Spleen (tissue), 11 donors: ENCODE measurements around the gene NXNL2. TPM values are rescaled to one million over a fixed set of nuclear protein-coding genes. Genes with fewer than 3 reads are reported as not detected.

Source experiments
- DNase-seq: peaks from one replicate; pipeline ENCODE4 v3.0.0-alpha.2; 2020
- H3K27ac ChIP-seq, 8 donors: fragments of 200-600 bp; sonication (generic) in 7 of 8; 1 replicate in 4 of 8; 2 replicates in 4 of 8; pipeline versions ENCODE4 v1.5.0 to v1.8.0; 2016 to 2021; ENCODE audit warnings: inconsistent platforms in 4 of 8, mild to moderate bottlenecking in 4 of 8, moderate library complexity in 1 of 8
- H3K27me3 ChIP-seq, 7 donors: fragments of 200-600 bp; sonication (generic) in 6 of 7; replicated peaks in 1 of 7; 1 replicate in 4 of 7; 2 replicates in 3 of 7; pipeline versions ENCODE4 v1.5.0 to v1.8.0; 2016 to 2021; ENCODE audit warnings: inconsistent platforms in 3 of 7, mild to moderate bottlenecking in 1 of 7
- H3K36me3 ChIP-seq, 6 donors: fragments of 200-600 bp; sonication (generic) in 5 of 6; 1 replicate in 4 of 6; 2 replicates in 2 of 6; pipeline versions ENCODE4 v1.5.0 to v1.8.0; 2016 to 2021; ENCODE audit warnings: inconsistent platforms in 2 of 6
- H3K4me1 ChIP-seq, 6 donors: fragments of 200-600 bp; sonication (generic) in 5 of 6; 1 replicate in 3 of 6; 2 replicates in 3 of 6; pipeline versions ENCODE4 v1.5.0 to v1.8.0; 2016 to 2021; ENCODE audit warnings: inconsistent platforms in 3 of 6
- H3K4me3 ChIP-seq, 8 donors: fragments of 200-600 bp; sonication (generic) in 7 of 8; 1 replicate in 4 of 8; 2 replicates in 4 of 8; pipeline versions ENCODE4 v1.5.0 to v1.8.0; 2016 to 2021; ENCODE audit warnings: inconsistent platforms in 4 of 8, mild to moderate bottlenecking in 4 of 8, moderate library complexity in 2 of 8
- H3K9me3 ChIP-seq, 8 donors: fragments of 200-600 bp; sonication (generic) in 7 of 8; 1 replicate in 4 of 8; 2 replicates in 4 of 8; pipeline versions ENCODE4 v1.5.0 to v1.8.0; 2016 to 2021; ENCODE audit warnings: inconsistent platforms in 4 of 8
- POLR2A ChIP-seq, 3 donors: fragments of 450-650 bp; IDR thresholded peaks; one replicate each; pipeline ENCODE4 v1.5.1; 2017; ENCODE audit warnings: antibody characterized with exemption in 3 of 3, mild to moderate bottlenecking in 1 of 3
- POLR2AphosphoS5 ChIP-seq, 3 donors: sonication (generic); formaldehyde crosslinking; IDR thresholded peaks; one replicate each; pipeline ENCODE4 v1.5.1; 2017; ENCODE audit warnings: antibody characterized with exemption in 3 of 3
- WGBS, 5 donors: extraction: QIAGEN DNeasy Blood & Tissue Kit in 3 of 5; methylation state at CpG; one replicate each; pipeline versions ENCODE4 v1.1.5 to v1.1.7; 2013 to 2018; 5-methylcytosine and 5-hydroxymethylcytosine counted together
- intact Hi-C: fragments of 100-400 bp; cut with DNase I; formaldehyde crosslinking; loops from one replicate; pipeline ENCODE4 v1.15.0; 2023; ENCODE audit warnings: low total_unique reads
- polyA plus RNA-seq, 3 donors: library from polyadenylated mRNA; stranded (reverse); fragments of 200-250 nt; gene quantifications; one replicate each; pipeline ENCODE4 v1.2.1, GENCODE V29; 2013
- total RNA-seq, 7 donors: library from RNA; depleted of rRNA in 3 of 7; stranded (reverse); fragments of >200 nt in 3 of 7; fragmentation: NEBNext Ultra II Directional in 4 of 7; extraction: Animal tissue kit (Norgen Biotek cat#: 25700) in 4 of 7; gene quantifications; one replicate each; pipeline versions ENCODE4 v1.1.0 to v1.2.1, GENCODE V29; 2016 to 2021
- TF ChIP-seq, protein P1 (sequence below), 11 experiments: fragments of 200-600 bp in 7 of 11; fragments of 450-650 bp in 4 of 11; sonication (generic) in 4 of 11; IDR thresholded peaks in 8 of 11; conservative IDR thresholded peaks in 3 of 11; 1 replicate in 7 of 11; 2 replicates in 4 of 11; pipeline versions ENCODE4 v1.4.0 to v1.8.0; 2016 to 2021; ENCODE audit warnings: antibody characterized with exemption in 11 of 11, inconsistent platforms in 4 of 11, mild to moderate bottlenecking in 1 of 11
- donor health status: healthy with polysubstance abuse.
- donor health status: DM: no; HTN: no; CAD: no; lungs with moderate emphysema.
- donor health status: DM: no; HTN: no; CAD: no.
- donor health status: Bipolar disorder and iron deficiency.
- donor health status: healthy.
- donor health status: DM: no; HTN: no; CAD: no.
- donor health status: DM: yes; HTN: yes; CAD: no.

The NXNL2 gene
- total and polyA plus RNA-seq, 10 donors, result 0.22 to 0.94 (median 0.29) TPM; not detected in 5

DNA sequence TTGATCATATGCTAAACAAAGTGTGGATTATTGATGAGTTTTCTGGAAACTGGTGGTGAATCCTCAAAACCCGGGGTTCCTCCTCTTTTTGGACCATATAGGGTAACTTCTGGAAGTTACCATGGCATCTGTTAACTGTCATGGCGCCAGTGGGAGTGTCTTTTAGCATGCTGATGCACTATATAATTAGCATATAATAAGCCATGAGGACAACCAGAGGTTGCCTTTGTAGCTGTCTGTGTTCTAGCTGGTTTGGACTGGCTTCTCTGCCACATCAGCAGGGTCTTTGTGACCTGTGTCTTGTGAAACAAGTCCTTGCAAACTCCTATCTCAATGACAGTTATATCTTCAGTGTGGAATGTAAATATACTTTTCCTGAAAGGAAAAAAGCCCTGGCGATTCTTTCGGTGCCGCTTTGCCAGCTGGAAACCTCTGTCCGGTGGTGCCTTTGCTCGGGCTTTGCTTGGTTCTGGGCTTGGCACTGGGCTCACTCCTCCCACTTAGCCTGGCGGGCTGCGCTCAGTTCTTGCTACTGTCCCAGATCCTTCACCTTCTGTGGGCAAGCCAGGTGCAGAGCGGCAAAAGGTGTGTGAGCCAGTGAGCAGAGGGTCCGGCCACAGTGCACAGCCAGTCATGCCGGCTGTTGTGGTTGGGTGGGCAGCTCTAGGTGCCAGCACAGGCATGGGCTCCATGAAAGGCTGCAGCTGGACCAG is 20.4 kb downstream of the NXNL2 start:
- intact Hi-C loops, result no loop called here
- WGBS, 5 donors, result 84 to 93% (median 92%) methylated on average over 10 to 12 of the region's 12 CpGs
- Histone ChIP-seq H3K27ac (no peak overlapping the region), H3K27me3 (peaks cover 0 to 13% (median 0%) of the 10 kb centered on the region in 7 donors), H3K4me3 (no peak overlapping the region), H3K4me1 (no peaks in the 10 kb centered on the region), H3K36me3 (no peaks in the 10 kb centered on the region), H3K9me3 (no peaks in the 10 kb centered on the region)
- TF ChIP-seq, protein P1, sequence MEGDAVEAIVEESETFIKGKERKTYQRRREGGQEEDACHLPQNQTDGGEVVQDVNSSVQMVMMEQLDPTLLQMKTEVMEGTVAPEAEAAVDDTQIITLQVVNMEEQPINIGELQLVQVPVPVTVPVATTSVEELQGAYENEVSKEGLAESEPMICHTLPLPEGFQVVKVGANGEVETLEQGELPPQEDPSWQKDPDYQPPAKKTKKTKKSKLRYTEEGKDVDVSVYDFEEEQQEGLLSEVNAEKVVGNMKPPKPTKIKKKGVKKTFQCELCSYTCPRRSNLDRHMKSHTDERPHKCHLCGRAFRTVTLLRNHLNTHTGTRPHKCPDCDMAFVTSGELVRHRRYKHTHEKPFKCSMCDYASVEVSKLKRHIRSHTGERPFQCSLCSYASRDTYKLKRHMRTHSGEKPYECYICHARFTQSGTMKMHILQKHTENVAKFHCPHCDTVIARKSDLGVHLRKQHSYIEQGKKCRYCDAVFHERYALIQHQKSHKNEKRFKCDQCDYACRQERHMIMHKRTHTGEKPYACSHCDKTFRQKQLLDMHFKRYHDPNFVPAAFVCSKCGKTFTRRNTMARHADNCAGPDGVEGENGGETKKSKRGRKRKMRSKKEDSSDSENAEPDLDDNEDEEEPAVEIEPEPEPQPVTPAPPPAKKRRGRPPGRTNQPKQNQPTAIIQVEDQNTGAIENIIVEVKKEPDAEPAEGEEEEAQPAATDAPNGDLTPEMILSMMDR (IDR thresholded peaks at IDR 0.05 in 8 of 11, conservative IDR thresholded peaks at IDR 0.05 in 3 of 11), result no peak
- TF ChIP-seq POLR2AphosphoS5 (IDR thresholded peaks at IDR 0.05), result no peak
- TF ChIP-seq POLR2A (IDR thresholded peaks at IDR 0.05), result no peak
- DNase-seq, result no peak

DNA sequence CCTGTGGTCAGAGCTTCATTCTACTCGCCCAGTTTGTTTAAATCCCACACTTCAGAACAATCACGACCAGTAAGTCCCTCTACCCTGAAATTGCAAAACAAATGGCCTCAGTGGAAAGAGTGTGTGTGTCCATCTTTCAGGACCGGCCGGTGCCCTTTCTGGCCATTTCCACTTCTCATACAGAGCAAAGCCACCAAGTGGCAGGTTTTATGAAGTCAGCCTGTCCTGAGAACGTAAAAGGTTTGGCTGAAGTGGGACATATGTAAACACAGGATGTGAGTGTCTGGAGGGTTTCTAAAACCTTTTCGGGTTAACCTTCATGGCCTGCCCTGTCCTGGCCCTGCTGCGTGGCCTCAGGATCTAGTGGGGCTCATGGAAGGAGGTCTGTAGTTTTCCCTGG is 24.7 kb downstream of the NXNL2 start:
- no peak for DNase-seq

DNA sequence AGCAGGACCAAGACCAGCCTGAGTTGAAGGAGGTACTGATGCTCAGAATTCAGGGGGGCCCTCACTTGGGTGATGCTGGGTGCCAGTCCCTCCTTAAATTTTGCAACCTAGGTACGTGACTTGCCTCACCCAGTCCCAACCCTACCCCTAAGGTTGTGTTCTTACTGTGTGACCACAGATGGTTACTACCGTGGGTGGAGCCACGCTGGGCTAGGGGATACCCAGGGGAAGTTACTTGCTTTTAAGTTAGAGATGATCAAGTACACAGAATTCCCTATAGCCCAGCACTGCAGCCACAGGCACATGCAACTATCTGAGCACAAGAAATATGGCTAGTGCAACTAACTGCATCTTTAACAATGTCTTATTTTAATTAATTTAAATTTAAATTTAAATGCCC is 32.9 kb downstream of the NXNL2 start:
- DNase-seq, result no peak
- TF ChIP-seq, protein P1 (IDR thresholded peaks at IDR 0.05 in 8 of 11, conservative IDR thresholded peaks at IDR 0.05 in 3 of 11), result no peak
- TF ChIP-seq POLR2A (IDR thresholded peaks at IDR 0.05) (no peak), POLR2AphosphoS5 (IDR thresholded peaks at IDR 0.05) (no peak)
- H3K4me1 ChIP-seq, result no peaks in the 10 kb centered on the region
- no peak overlapping the region for H3K27ac ChIP-seq
- H3K27me3 ChIP-seq, result peaks cover 0 to 12% (median 0%) of the 10 kb centered on the region in 7 donors
- WGBS, 5 donors, result 63 to 71% (median 65%) methylated on average over 3 of the region's 3 CpGs
- H3K4me3 ChIP-seq, result no peak overlapping the region
- H3K36me3 ChIP-seq, result no peaks in the 10 kb centered on the region
- no peaks in the 10 kb centered on the region for H3K9me3 ChIP-seq
- intact Hi-C loops, result no loop called here

More for the DNA sequence above, 24.7 kb downstream of the NXNL2 start:
- H3K4me1 ChIP-seq, result no peaks in the 10 kb centered on the region
- H3K27ac ChIP-seq, result no peak overlapping the region
- TF ChIP-seq POLR2AphosphoS5 (IDR thresholded peaks at IDR 0.05), result no peak
- H3K9me3 ChIP-seq, result no peaks in the 10 kb centered on the region
- H3K27me3 ChIP-seq, result peaks cover 0 to 13% (median 0%) of the 10 kb centered on the region in 7 donors
- intact Hi-C loops, result no loop called here
- WGBS, 5 donors, result 59 to 83% (median 73%) methylated on average over 7 of the region's 7 CpGs
- no peak overlapping the region for H3K4me3 ChIP-seq
- H3K36me3 ChIP-seq, result no peaks in the 10 kb centered on the region

DNA sequence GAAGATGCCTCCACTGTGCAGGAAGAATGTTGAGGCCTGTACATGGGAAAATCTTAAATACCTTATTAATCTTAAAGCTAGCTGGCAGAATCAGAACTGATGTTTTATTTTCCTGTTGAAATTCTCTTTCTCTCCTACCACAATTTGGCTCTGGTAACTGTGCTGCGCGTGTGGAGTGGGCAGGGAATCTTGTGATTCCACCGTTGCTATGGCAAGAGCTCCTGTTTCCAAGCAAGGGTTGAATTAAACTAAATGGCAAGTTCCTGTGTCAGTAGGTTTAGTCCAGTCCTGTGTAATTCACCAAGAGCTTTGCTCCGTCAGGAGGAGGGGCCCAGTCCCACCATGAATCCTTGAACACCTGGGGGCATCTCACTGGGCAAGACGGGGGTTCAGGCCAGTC is 36.4 kb downstream of the NXNL2 start:
- TF ChIP-seq, protein P1 (IDR thresholded peaks at IDR 0.05 in 8 of 11, conservative IDR thresholded peaks at IDR 0.05 in 3 of 11), result no peak
- TF ChIP-seq POLR2A (IDR thresholded peaks at IDR 0.05) (no peak), POLR2AphosphoS5 (IDR thresholded peaks at IDR 0.05) (no peak)
- Histone ChIP-seq H3K27me3 (peaks cover 0 to 17% (median 0%) of the 10 kb centered on the region in 7 donors), H3K27ac (no peak overlapping the region), H3K36me3 (no peaks in the 10 kb centered on the region), H3K4me3 (no peak overlapping the region), H3K9me3 (no peaks in the 10 kb centered on the region), H3K4me1 (no peaks in the 10 kb centered on the region)
- DNase-seq, result no peak
- WGBS, 5 donors, result 74 to 96% (median 88%) methylated on average over 5 of the region's 5 CpGs
- intact Hi-C loops, result loop anchor here (10.0 kb wide), 2 partner anchors 397 to 897 kb away; no protein-coding TSS in a partner anchor
